GM12875 (cell line): Measurements from ENCODE around the gene RXRB.

Experiments used
- H3K4me3 ChIP-seq: one replicate; pipeline ENCODE4 v1.5.1; 2011; ENCODE audit warnings: low read depth, low read length, control low read depth
- CTCF ChIP-seq: IDR thresholded peaks from 2 replicates; pipeline ENCODE4 v1.5.1; 2011; ENCODE audit warnings: low read depth, mild to moderate bottlenecking, control low read depth, inconsistent platforms, low read length, moderate library complexity, borderline replicate concordance; ENCODE audit not compliant: insufficient read depth

The RXRB gene

GRCh38 chr6:33201147-33201545 is 681 bp upstream of the RXRB start:
- H3K4me3 ChIP-seq: peak overlapping the region; percentile 75
- TF ChIP-seq CTCF: no peak

GRCh38 chr6:33199687-33200218 is 712 bp downstream of the RXRB start:
- TF ChIP-seq CTCF: no peak
- peak overlapping the region; percentile 75 for H3K4me3 ChIP-seq

- no peak for TF ChIP-seq CTCF
- H3K4me3 ChIP-seq: no peak overlapping the region
These were observed 1.5 kb downstream of the RXRB start for GRCh38 chr6:33198853-33199436.

GRCh38 chr6:33198159-33198852 is 2.2 kb downstream of the RXRB start:
- H3K4me3 ChIP-seq: no peak overlapping the region
- TF ChIP-seq CTCF: no peak

- TF ChIP-seq CTCF: peak; percentile 68
- no peak overlapping the region for H3K4me3 ChIP-seq
These were observed 2.9 kb downstream of the RXRB start for GRCh38 chr6:33197431-33198048.

GRCh38 chr6:33195304-33196165 is 4.9 kb downstream of the RXRB start:
- no peak overlapping the region for H3K4me3 ChIP-seq
- no peak for TF ChIP-seq CTCF
